OCI-LY7 (cell line): ENCODE results near the gene C10orf95. TPM values are rescaled to one million over a fixed set of nuclear protein-coding genes. Genes with fewer than 3 reads are reported as not detected.

Source experiments
- BruUV-seq: library from RNA; stranded (reverse); fragments of 400-500 nt; replicated peaks from 2 replicates; lab custom pipeline; 2021; lab: Mats Ljungman, UMichigan
- CTCF ChIA-PET: fragments of 300-600 bp; sonication (Branson Sonifier 250); formaldehyde crosslinking; loops from one replicate; lab custom pipeline; 2022; ENCODE audit warnings: antibody characterized with exemption; ENCODE audit not compliant: unreplicated experiment; lab: Charles Lee
- POLR2A ChIA-PET: fragments of 300-600 bp; sonication (Branson Sonifier 250); formaldehyde crosslinking; loops from one replicate; lab custom pipeline; 2022; ENCODE audit warnings: antibody characterized with exemption; lab: Charles Lee
- DNase-seq: peaks from one replicate; pipeline ENCODE4 v3.0.0-alpha.2; 2015; ENCODE audit warnings: low spot score
- H2AFZ ChIP-seq: fragments of 200-600 bp; sonication (generic), shearing (Covaris generic); 2 replicates; pipeline ENCODE4 v1.6.1; 2014; ENCODE audit warnings: mild to moderate bottlenecking, antibody characterized with exemption, low read length, moderate library complexity
- H3K27ac ChIP-seq: fragments of 200-600 bp; sonication (generic); 2 replicates; pipeline ENCODE4 v1.5.1; 2014; ENCODE audit warnings: mixed run types, low read depth, mild to moderate bottlenecking, moderate library complexity, low read length, inconsistent platforms; ENCODE audit not compliant: poor library complexity, severe bottlenecking
- H3K36me3 ChIP-seq: fragments of 200-600 bp; sonication (generic); 2 replicates; pipeline ENCODE4 v1.6.1; 2014; ENCODE audit warnings: mild to moderate bottlenecking, antibody characterized with exemption, low read length, moderate library complexity, mixed read lengths; ENCODE audit not compliant: insufficient read depth
- H3K4me1 ChIP-seq: fragments of 200-600 bp; sonication (generic); 2 replicates; pipeline ENCODE4 v1.5.1; 2014; ENCODE audit warnings: mild to moderate bottlenecking, low read length; ENCODE audit not compliant: insufficient read depth, poor library complexity, severe bottlenecking
- H3K4me2 ChIP-seq: fragments of 200-600 bp; sonication (generic); 2 replicates; pipeline ENCODE4 v1.6.1; 2014; ENCODE audit warnings: mild to moderate bottlenecking, low read length
- H3K4me3 ChIP-seq: fragments of 200-600 bp; sonication (generic); 2 replicates; pipeline ENCODE4 v1.5.1; 2014; ENCODE audit warnings: mild to moderate bottlenecking, low read depth, low read length; ENCODE audit not compliant: poor library complexity, severe bottlenecking
- H3K79me2 ChIP-seq: fragments of 200-600 bp; sonication (generic); 2 replicates; pipeline ENCODE4 v1.6.1; 2016; ENCODE audit warnings: low read depth, mild to moderate bottlenecking, low read length, moderate library complexity, mixed read lengths; ENCODE audit not compliant: insufficient read depth
- H3K9me2 ChIP-seq: fragments of 200-600 bp; sonication (generic); 2 replicates; pipeline ENCODE4 v1.6.1; 2016; ENCODE audit warnings: mild to moderate bottlenecking, low read length, mixed read lengths; ENCODE audit not compliant: insufficient read depth
- H3K9me3 ChIP-seq: fragments of 200-600 bp; sonication (generic); 2 replicates; pipeline ENCODE4 v1.6.1; 2014; ENCODE audit warnings: mild to moderate bottlenecking, mixed run types, low read length, mixed read lengths
- H4K20me1 ChIP-seq: fragments of 200-600 bp; sonication (generic); 2 replicates; pipeline ENCODE4 v1.6.1; 2014; ENCODE audit warnings: mild to moderate bottlenecking, antibody characterized with exemption, low read length, moderate library complexity, mixed read lengths; ENCODE audit not compliant: insufficient read depth
- EZH2phosphoT487 ChIP-seq: fragments of 200-600 bp; sonication (generic); IDR thresholded peaks from 2 replicates; pipeline ENCODE4 v1.6.1; 2018; ENCODE audit warnings: low read depth, borderline replicate concordance, mild to moderate bottlenecking, mixed run types, antibody characterized with exemption, low read length, moderate library complexity, mixed read lengths
- intact Hi-C: fragments of 100-400 bp; cut with micrococcal nuclease; formaldehyde crosslinking; loops from one replicate; pipeline ENCODE4 v1.10.0; 2022; ENCODE audit not compliant: unreplicated experiment
- total RNA-seq, 2 experiments: library from RNA; depleted of rRNA in 1 of 2; stranded (reverse); fragments of >200 nt in 1 of 2; shearing (Covaris generic) in 1 of 2; gene quantifications; 2 replicates each; pipeline ENCODE4 v1.2.3, GENCODE V29; 2014 to 2022
- TF ChIP-seq, protein P1 (sequence below): fragments of 200-600 bp; sonication (generic); conservative IDR thresholded peaks from 2 replicates; pipeline ENCODE4 v1.5.1; 2014; ENCODE audit warnings: mild to moderate bottlenecking, antibody characterized with exemption, low read length, moderate library complexity, mixed read lengths

The C10orf95 gene
- total RNA-seq, 2 experiments from 2014 or later: 0.67 to 3.3 TPM

GRCh38 chr10:102407425-102408130 lies 43.8 kb downstream of the C10orf95 start:
- POLR2A ChIA-PET: interaction anchor here (1.0 kb wide), 1 partner anchor 13 kb away, joined by 3 read pairs; the partner anchor contains the start of gene FBXL15
- Histone ChIP-seq H3K4me2 (no peak overlapping the region), H3K27ac (no peak overlapping the region), H3K36me3 (no peaks in the 10 kb centered on the region; the same call in 1 of the 2 replicates), H3K4me3 (no peak overlapping the region), H3K79me2 (no peaks in the 10 kb centered on the region), H3K9me2 (no peaks in the 10 kb centered on the region), H3K4me1 (peaks cover 3% of the 10 kb centered on the region), H4K20me1 (peaks cover 5% of the 10 kb centered on the region; the same call in 1 of the 2 replicates), H2AFZ (no peak overlapping the region), H3K9me3 (no peaks in the 10 kb centered on the region)
- DNase-seq: no peak
- CTCF ChIA-PET: interaction anchor here (0.6 kb wide), 1 partner anchor 12 kb away, joined by 3 read pairs; the partner anchor contains the start of gene NFKB2
- TF ChIP-seq, protein P1, sequence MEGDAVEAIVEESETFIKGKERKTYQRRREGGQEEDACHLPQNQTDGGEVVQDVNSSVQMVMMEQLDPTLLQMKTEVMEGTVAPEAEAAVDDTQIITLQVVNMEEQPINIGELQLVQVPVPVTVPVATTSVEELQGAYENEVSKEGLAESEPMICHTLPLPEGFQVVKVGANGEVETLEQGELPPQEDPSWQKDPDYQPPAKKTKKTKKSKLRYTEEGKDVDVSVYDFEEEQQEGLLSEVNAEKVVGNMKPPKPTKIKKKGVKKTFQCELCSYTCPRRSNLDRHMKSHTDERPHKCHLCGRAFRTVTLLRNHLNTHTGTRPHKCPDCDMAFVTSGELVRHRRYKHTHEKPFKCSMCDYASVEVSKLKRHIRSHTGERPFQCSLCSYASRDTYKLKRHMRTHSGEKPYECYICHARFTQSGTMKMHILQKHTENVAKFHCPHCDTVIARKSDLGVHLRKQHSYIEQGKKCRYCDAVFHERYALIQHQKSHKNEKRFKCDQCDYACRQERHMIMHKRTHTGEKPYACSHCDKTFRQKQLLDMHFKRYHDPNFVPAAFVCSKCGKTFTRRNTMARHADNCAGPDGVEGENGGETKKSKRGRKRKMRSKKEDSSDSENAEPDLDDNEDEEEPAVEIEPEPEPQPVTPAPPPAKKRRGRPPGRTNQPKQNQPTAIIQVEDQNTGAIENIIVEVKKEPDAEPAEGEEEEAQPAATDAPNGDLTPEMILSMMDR: no peak
- TF ChIP-seq EZH2phosphoT487: no peak
- no TSS peak for BruUV-seq
- intact Hi-C loops: no loop called here

DNA sequence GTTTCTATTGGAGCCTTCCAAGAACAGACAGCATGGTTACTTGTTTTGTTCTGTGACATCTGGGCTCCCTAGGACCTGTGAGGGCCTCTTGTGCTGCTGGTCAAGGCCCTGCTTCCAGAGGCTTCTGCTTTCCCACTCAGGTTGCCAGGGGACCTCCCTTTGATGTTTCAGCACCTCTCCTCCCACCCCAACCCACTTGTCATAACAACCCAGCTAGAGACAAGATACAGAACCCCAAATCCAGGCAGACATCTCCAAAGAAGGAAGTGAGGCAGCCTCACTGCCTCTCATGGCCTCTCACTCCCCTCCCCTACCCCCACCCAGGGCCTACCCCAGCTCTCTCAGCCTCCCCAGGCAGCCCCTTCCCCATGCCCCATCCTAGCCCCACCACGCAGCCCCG lies 44.5 kb downstream of the C10orf95 start:
- no peaks in the 10 kb centered on the region for H3K79me2 ChIP-seq
- intact Hi-C loops: no loop called here
- H3K9me2 ChIP-seq: no peaks in the 10 kb centered on the region
- H3K4me1 ChIP-seq: no peaks in the 10 kb centered on the region
- no peak overlapping the region for H2AFZ ChIP-seq
- BruUV-seq: no TSS peak
- TF ChIP-seq, protein P1: no peak
- TF ChIP-seq EZH2phosphoT487: no peak
- H3K4me2 ChIP-seq: no peak overlapping the region
- peaks cover 3% of the 10 kb centered on the region; the same call in 1 of the 2 replicates for H3K36me3 ChIP-seq
- no peaks in the 10 kb centered on the region for H3K9me3 ChIP-seq
- ChIA-PET CTCF (interaction anchor here (0.7 kb wide), 1 partner anchor 532 kb away, joined by 5 read pairs; no protein-coding TSS in a partner anchor), POLR2A (interaction anchor here (0.6 to 1.0 kb wide), 2 partner anchors 13 to 861 kb away, joined by 3 to 7 read pairs; partner anchors contain the start of gene FBXL15)
- no peak overlapping the region for H3K27ac ChIP-seq
- H3K4me3 ChIP-seq: no peak overlapping the region
- peaks cover 5% of the 10 kb centered on the region; the same call in 1 of the 2 replicates for H4K20me1 ChIP-seq
- DNase-seq: no peak

- no peak for DNase-seq
- no TSS peak for BruUV-seq
- Histone ChIP-seq H3K4me2 (no peak overlapping the region), H3K4me3 (no peak overlapping the region), H4K20me1 (peaks cover 5% of the 10 kb centered on the region; the same call in 1 of the 2 replicates), H3K36me3 (peaks cover 15% of the 10 kb centered on the region), H3K79me2 (no peaks in the 10 kb centered on the region), H3K27ac (no peak overlapping the region), H3K4me1 (no peaks in the 10 kb centered on the region), H3K9me2 (no peaks in the 10 kb centered on the region), H2AFZ (no peak overlapping the region), H3K9me3 (no peaks in the 10 kb centered on the region)
- ChIA-PET CTCF (no interaction called here), POLR2A (no interaction called here)
- no peak for TF ChIP-seq EZH2phosphoT487
- TF ChIP-seq, protein P1: no peak
- intact Hi-C loops: no loop called here
These were observed 45.7 kb downstream of the C10orf95 start for GRCh38 chr10:102405632-102406031.
